ENCODE data around the gene ANKRD11.
"Not testable (repeated sequence)": the region's sequence is repeated elsewhere in the genome, so short reads cannot be mapped to it uniquely, and the experiment has no call there.

ANKRD11 gene

DNA sequence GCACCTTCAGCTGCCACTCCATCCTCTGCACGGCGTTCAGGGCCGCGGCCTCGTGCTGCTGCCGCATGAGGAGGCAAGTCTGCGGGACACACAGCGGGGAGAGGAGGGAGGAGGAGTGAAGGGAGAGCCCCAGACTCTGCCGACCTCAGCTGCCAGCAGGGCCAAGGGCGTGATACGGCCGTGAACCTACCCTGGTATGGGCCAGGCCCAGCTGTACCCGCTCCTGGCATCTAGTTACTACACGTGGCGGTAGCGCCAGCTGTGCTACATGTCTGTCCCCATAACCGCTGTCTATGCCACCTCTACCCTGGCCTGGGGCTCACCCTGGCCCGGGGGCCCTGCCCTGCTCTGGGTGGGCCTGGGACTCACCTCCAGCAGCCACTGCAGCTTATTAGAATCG, 221.8 kb downstream of the ANKRD11 start:
- no peak for DNase-seq (ENCODE audit: low read depth in 2 of 2)

GRCh38 chr16:89267746-89268145, 222.6 kb downstream of the ANKRD11 start:
- DNase-seq (ENCODE audit: low read depth in 2 of 2): not testable (repeated sequence)

DNA sequence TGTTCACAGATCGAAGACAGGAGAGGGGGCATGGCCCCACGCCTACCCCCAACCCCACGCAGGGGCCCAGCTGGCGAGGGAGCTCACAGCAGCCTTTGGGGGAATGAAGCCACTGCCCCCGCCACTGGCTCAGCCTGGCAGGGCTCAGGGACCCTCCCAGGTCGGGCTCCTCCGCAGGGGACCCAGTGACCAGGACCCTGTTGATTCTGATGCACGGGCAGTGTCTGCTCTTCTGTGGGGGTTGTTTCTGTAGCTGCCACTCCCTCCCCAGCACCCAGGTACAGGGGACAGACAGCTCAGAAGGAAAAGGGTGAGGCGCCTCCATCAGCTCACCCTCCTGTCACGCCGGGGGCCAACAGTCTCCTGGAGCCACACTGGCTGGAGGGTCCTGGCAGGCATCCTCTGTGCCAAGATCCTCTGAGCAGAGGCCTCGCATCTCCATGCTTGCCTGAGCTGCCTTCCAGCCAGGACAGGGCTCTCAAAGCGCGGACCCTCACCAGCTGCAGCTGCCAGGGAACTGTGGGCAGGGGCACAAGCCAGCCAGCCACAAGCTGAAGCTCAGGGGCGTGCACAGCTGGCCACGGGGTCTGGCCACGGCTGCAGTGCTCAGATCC, 223.7 kb downstream of the ANKRD11 start:
- DNase-seq (ENCODE audit: low read depth in 2 of 2): no peak

- no peak for DNase-seq (ENCODE audit: low read depth in 2 of 2)
Measured at GRCh38 chr16:89265647-89266046, 224.7 kb downstream of the ANKRD11 start.

DNA sequence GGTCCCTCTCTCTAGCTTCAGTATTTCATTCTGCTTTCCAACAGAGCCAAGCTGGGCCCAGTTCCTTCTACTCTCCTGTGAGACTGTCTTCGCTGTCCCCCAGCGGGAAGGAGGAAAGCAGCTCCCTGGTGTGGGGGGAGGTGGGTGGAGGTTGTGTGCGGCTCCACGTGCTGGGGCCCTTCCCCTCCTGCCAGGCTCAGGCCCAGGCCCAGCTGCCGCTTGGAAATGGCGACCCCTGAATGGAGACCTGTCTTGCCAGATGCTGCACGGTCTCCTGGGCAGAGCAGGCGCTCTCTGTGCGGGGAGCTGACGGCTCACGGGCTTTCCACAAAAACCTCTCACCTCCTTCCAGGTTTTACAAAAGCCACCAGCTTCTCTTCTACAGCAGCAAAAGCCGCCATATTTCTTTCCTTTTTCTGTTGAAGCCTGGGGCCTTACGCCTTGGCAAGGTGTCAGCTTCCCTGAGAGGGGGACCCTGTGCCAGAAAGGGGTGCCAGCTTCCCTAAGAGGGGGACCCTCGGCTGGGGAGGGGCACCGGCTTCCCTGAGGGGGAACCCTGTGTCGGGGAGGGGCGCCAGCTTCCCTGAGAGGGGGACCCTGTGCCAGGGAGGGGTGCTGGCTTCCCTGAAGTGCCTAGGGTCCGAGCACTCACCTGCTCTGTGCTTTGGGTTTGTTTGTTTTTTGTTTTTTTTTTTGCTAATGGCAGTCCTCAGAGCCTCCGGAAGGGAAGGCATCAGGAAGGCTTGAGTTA, 225.4 kb downstream of the ANKRD11 start:
- no peak for DNase-seq (ENCODE audit: low read depth in 2 of 2)

GRCh38 chr16:89261691-89262563, 228.4 kb downstream of the ANKRD11 start:
- no peak for DNase-seq (ENCODE audit: low read depth in 2 of 2)

GRCh38 chr16:89259901-89260300, 230.5 kb downstream of the ANKRD11 start:
- not testable (repeated sequence) for DNase-seq (ENCODE audit: low read depth in 2 of 2)

- DNase-seq (ENCODE audit: low read depth in 2 of 2): no peak
Measured at GRCh38 chr16:89257757-89258465, 232.4 kb downstream of the ANKRD11 start.

GRCh38 chr16:89257281-89257731, 233.1 kb downstream of the ANKRD11 start:
- no peak for DNase-seq (ENCODE audit: low read depth in 2 of 2)

DNA sequence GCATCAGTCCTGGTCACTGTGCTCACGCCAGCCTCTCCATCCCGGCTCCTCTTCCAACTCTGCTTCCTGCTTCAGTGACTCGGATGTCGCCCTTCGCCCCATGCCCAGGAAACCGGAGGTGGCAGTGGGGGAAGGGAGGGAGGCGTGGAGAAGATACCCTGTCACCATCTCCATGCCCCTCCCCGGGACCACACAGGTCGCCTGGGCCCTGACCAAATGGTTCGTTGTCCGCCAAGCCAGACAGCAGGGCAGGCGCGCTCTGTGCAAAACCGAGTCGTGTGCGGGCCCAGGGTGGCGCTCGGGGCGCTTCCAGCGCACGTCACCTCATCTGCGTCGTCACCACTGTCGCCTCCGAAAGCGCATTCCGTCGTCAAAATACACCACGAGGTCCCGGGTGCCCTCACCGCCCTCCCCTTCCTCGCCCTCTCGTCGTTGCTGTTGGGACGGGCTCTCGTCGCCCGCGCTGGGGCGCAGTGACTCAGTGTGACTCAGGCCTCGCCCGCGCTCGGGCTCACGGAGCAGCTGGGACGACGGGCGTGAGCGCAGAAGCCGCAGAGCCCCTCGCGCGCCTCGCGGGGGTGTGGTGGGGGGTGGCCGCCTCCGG, 233.6 kb downstream of the ANKRD11 start:
- DNase-seq (ENCODE audit: low read depth in 2 of 2): peak; percentile 69 to 72

DNA sequence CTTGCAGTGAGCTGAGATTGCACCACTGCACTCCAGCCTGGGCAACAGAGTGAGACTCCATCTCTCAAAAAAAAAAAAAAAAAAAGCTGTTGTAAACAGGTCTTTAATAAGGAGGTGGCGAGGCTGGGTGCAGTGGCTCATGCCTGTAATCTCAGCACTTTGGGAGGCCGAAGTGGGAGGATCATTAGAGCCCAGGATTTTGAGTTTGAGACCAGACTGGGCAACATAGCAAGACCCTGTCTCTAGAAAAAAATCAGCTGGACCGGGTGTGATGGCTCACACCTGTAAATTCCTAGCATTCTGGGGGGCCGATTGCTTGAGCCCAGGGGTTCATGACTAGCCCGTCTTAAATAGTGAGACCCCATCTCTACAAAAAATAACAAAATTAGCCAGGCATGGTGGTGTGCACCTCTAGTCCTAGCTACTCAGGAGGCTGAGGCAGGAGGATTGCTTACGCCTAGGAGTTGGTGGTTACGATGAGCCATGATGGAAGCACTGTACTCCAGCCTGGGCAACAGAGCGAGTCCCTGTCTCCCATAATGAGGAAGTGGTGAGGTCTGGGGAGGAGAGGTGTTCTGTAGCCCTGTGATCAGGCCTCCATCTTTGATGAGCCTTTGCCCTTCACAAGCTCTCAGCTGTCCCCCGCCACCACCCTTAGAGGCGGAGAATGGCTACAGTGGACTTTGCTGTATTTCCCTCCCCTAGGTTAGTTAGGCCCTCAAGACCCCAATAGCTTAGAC, 236.6 kb downstream of the ANKRD11 start:
- no peak for DNase-seq (ENCODE audit: low read depth in 2 of 2)

DNA sequence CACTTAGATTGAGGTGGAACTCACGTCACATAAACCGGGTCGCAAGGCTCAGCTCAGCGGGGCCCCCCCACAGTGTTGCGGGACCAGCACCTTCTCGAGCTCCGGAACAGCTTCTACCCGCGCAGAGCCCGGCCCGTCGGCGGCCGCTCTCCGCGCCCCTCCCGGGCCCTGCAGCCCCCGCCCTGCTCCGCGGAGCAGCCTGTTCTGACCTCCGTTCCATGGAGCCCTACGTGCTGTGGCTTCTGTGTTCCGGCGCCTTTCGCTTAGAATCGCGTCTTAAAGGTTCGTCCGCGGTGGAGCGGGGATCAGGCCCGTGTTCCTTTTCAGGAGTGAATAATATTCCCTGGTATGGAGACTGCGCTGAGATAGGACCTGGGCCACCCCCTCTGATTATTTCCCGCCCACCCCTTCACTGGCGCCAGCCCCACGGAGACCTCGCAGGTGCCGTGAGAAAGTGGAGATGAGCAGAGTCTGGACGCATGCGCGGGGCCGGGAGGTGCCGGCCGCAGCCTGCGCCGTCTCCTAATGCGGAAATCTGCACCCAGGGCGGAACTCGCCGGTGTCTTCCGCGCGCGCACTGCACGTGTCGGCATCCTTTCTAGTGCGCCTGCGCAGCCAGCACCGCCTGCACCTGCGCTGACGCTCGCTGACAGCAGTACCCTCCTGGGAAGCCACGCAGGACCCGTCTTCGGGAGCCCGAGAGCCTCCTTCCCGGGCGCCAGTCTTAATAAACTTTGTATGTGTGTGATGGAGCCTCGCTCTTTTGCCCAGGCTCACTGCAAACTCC, 242.0 kb downstream of the ANKRD11 start:
- no peak for DNase-seq (ENCODE audit: low read depth in 2 of 2)

DNA sequence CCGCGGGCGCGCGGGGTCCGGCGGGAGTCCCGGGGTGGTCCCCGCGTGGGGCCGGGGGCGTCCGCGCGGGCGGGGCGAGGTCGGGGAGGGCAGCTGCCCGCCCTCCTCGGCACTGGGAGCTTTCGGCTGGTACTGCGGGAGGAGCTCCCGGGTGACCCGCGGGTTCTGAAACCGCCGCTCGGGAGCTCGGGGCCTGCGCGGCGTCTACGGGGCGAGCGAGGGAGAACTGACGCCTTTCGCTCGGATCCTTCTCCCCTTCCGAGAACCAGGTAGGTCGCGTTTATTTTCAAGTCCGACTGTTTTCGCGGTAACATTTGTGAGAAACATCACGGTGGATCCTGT, 242.7 kb downstream of the ANKRD11 start:
- not testable (repeated sequence) for DNase-seq (ENCODE audit: low read depth in 2 of 2)

DNA sequence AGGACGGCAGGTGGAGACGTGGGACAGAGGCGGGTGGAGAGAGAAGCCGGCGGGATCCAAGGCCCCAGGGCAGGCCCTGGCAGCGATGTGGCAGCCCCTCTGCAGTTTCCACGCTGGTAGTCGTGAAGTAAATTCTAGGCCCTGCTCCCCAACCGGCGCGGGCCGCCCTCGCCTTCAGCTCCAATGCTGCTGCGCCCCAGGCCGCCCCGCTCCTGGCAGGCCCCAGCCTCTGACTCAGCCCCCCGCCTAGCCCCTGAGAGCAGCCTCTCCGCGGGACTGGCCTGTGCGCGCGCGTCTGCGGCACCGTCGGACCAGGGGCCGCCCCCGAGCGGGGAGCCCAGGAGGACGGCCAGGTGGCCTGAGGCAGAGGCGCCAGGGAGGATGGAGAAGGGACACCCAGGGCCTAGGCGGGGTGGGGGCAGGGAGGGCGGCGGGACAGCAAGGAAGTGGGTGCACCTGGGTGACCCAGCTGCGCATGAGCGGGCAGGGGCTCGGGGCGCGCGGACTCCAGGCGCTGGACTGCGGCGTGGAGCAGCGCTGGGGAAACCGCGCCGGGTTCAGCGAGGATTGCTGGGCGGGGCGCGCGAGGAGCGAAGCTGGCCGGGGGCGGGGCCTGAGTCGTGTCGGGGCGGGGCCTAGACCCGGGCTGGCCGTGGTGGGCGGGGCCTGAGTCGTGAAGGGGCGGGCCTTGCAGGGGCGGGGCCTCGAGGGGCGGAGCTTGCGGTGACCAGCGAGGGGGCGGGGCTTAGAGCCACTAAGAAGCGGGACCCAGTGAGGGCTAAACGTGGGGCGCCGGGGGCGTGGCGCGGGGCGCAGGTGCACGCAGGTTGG, 243.2 kb downstream of the ANKRD11 start:
- peak; percentile 93 to 94 for DNase-seq (ENCODE audit: low read depth in 2 of 2)

- DNase-seq (ENCODE audit: low read depth in 2 of 2): no peak
Measured at GRCh38 chr16:89246383-89246902, 243.9 kb downstream of the ANKRD11 start.

DNA sequence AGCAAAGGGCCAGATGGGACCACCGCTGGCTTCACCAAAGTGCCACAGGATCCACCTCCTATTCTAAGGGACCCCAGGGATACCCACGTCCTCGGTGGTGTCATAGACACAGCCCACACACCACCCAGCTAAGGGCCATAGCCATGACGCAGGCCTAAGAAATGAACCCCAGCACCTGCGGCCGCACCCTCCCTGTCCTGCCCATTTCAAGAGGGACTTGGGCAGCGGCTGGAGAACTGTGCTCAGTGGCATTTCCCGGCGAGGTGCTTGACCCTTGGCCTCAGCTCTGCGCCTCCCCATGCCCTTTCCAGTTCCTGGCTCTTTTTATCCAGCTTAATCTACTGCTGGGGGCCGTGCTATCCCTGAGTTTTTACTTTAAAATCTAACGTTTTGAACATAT, 245.6 kb downstream of the ANKRD11 start:
- DNase-seq (ENCODE audit: low read depth in 2 of 2): no peak

DNA sequence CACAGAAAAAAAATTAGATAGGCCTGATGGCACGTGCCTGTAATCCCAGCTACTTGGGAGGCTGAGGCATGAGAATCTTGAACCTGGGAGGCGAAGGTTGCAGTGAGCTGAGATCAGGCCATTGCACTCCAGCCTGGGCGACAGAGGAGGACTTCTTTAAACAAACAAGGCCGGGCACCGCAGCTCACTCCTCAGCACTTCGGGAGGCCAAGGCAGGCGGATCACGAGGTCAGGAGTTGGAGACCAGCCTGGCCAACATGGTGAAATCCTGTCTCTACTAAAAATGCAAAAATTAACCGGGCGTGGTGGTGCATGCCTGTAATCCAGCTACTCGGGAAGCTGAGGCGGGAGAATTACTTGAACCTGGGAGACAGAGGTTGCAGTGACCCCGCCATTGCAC, 246.1 kb downstream of the ANKRD11 start:
- not testable (repeated sequence) for DNase-seq (ENCODE audit: low read depth in 2 of 2)

DNA sequence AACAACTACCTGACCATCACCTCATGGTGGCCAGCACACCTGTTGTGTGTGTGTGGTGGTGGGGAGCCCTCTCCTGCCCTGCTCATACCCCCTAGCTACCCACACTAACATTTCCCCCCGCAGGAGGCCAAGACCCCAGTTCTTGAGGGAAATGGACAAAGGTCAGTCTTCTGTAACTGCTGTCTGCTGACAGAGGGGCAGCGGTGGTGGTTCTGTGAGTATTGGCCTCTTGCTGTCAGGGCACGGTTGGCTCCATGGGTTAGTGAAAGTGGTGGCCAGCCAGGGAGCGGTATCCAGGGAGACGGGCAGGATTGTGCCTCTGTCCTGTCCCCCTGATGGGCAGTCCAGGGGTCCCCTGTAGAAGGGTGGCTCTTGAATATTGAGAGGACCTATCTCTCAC, 246.7 kb downstream of the ANKRD11 start:
- no peak for DNase-seq (ENCODE audit: low read depth in 2 of 2)

DNA sequence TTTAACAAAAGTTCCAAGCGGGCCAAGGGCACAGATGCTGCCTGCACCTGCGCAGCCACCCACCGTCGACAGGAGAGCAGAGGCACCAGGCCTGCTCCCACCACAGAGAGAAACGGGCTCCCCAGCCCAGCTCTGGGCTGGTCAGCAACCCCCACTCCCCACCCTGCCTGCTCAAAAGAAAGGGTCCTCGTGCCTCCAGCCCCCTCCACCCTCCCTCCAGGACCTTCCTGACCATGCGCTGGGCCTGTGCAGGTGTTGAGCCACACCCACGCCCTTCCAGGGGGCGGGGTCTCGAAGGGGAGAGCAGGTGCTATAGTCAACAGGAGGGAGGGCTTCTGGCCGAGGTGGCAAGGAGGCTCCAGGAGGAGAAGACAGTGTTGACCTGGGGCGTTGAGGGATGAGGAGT, 247.6 kb downstream of the ANKRD11 start:
- DNase-seq (ENCODE audit: low read depth in 2 of 2): no peak
